ENCODE results near the gene MTMR10. TPM values are rescaled to one million over a fixed set of nuclear protein-coding genes. Genes with fewer than 3 reads are reported as not detected.

Gene MTMR10, protein sequence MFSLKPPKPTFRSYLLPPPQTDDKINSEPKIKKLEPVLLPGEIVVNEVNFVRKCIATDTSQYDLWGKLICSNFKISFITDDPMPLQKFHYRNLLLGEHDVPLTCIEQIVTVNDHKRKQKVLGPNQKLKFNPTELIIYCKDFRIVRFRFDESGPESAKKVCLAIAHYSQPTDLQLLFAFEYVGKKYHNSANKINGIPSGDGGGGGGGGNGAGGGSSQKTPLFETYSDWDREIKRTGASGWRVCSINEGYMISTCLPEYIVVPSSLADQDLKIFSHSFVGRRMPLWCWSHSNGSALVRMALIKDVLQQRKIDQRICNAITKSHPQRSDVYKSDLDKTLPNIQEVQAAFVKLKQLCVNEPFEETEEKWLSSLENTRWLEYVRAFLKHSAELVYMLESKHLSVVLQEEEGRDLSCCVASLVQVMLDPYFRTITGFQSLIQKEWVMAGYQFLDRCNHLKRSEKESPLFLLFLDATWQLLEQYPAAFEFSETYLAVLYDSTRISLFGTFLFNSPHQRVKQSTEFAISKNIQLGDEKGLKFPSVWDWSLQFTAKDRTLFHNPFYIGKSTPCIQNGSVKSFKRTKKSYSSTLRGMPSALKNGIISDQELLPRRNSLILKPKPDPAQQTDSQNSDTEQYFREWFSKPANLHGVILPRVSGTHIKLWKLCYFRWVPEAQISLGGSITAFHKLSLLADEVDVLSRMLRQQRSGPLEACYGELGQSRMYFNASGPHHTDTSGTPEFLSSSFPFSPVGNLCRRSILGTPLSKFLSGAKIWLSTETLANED
- 6.6 and 8.7 TPM in 2 replicates for total RNA-seq

DNA sequence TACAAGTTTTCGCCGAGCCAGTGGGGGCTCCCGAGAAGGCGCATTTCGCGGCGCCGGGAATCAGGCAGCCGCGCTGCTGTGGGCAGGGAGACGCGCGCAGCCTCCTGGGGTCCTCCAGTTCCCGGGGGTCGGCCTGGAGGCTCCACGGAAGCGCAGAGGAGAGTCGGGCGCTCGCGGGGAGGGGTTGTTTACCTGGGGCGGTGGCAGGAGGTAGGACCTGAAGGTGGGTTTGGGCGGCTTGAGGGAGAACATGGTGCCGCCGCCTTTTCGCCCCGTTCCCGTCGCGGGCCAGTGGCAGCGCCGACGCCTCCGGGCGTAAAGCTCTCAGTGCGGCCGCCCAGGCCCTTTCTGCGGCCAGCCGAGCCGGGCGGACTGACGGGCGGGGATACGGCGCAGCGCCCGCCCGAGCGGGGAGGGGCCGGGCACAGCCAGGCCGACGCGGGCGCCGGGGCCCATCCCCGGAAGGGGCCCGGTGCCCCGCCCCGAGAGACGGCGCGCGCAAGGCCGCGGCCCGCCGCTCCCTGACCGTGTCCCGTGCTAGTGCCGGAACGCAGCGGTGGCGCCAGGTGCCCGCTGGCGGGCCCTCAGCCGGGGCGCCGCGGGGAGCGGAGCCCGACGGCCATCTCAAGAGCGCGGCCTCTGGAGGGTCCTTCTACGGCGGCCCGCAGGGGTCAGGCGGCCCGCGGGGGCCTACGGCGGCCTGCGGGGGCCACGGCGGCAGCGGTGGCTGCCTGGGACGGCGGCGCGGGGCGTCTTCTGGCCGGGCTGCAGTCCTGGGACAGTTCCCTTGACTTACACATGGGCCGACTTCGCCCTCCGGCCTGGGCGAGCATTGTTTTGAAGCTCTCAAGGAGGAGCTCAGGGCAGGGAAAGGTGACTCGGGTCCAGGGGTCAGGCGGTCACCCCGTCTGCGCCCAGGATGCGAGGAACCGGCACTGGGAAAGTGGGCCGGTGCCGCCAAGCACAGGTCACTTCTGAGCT is at the start of gene MTMR10:
TSS of gene MTMR10 (minus strand) at position 374 of the 981 bp plus-strand sequence. CDS start at position 252, 122 bp downstream.
- FAIRE-seq (no peak), DNase-seq (ENCODE audit: low read depth) (peak; percentile 52)
- Histone ChIP-seq H3K4me3 (ENCODE audit: low read depth, low read length) (peak within 1 kb of the TSS; percentile 98), H3K36me3 (ENCODE audit: control insufficient read depth, insufficient read depth, low read length) (no peaks in the 10 kb centered on the region), H3K27me3 (ENCODE audit: control insufficient read depth, insufficient read depth, low read length) (no peaks in the 10 kb centered on the region)
- TF ChIP-seq, protein P1, sequence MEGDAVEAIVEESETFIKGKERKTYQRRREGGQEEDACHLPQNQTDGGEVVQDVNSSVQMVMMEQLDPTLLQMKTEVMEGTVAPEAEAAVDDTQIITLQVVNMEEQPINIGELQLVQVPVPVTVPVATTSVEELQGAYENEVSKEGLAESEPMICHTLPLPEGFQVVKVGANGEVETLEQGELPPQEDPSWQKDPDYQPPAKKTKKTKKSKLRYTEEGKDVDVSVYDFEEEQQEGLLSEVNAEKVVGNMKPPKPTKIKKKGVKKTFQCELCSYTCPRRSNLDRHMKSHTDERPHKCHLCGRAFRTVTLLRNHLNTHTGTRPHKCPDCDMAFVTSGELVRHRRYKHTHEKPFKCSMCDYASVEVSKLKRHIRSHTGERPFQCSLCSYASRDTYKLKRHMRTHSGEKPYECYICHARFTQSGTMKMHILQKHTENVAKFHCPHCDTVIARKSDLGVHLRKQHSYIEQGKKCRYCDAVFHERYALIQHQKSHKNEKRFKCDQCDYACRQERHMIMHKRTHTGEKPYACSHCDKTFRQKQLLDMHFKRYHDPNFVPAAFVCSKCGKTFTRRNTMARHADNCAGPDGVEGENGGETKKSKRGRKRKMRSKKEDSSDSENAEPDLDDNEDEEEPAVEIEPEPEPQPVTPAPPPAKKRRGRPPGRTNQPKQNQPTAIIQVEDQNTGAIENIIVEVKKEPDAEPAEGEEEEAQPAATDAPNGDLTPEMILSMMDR (IDR thresholded peaks at IDR 0.05; ENCODE audit: insufficient read depth, low read length, severe bottlenecking) = no peak

DNA sequence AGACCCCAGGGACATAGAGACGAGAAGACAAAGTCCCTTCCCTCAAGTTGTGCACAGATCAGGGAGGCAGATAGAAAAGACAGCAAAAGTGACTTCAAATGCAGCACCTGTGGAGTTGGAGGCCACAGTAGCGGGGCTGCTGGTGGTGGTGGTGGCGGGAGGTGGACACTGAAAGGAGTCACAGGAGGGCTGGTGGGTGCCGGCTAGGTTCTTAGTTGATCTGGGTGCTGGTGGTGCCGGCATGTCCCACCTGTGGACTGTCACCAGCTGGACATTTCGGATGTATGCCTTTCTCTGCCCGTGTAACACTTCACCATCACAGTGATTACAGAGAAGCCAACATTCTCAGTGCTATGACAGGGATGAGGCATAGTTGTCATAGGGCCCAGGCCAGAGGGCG is 49.2 kb upstream of the MTMR10 start:
- no peak for DNase-seq (ENCODE audit: low read depth)
- no peak overlapping the region for H3K4me3 ChIP-seq (ENCODE audit: low read depth, low read length)
- TF ChIP-seq, protein P1 (IDR thresholded peaks at IDR 0.05; ENCODE audit: insufficient read depth, low read length, severe bottlenecking) = no peak
- H3K27me3 ChIP-seq (ENCODE audit: control insufficient read depth, insufficient read depth, low read length) = no peaks in the 10 kb centered on the region
- no peaks in the 10 kb centered on the region for H3K36me3 ChIP-seq (ENCODE audit: control insufficient read depth, insufficient read depth, low read length)
- FAIRE-seq = no peak

DNA sequence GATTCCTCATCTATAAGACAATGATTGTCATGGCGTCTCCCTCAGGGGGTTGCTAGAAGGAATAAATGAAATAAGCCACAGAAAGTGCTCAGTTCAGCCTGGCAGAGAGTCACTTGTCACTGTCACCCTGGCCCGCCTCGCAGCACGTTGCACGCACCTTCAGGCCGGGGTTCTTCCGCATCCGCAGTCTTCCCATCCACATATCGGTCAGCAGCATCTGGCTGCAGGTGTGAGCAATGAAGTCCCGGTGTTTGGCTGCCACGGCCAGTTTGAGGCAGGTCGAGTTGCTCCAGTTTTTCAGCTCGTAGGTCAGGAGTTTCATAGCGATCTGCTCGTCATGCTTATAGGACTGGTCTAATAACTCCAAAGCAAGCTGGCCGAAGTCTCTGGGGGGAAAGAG is 48.5 kb upstream of the MTMR10 start:
- peak; percentile 62 for FAIRE-seq

DNA sequence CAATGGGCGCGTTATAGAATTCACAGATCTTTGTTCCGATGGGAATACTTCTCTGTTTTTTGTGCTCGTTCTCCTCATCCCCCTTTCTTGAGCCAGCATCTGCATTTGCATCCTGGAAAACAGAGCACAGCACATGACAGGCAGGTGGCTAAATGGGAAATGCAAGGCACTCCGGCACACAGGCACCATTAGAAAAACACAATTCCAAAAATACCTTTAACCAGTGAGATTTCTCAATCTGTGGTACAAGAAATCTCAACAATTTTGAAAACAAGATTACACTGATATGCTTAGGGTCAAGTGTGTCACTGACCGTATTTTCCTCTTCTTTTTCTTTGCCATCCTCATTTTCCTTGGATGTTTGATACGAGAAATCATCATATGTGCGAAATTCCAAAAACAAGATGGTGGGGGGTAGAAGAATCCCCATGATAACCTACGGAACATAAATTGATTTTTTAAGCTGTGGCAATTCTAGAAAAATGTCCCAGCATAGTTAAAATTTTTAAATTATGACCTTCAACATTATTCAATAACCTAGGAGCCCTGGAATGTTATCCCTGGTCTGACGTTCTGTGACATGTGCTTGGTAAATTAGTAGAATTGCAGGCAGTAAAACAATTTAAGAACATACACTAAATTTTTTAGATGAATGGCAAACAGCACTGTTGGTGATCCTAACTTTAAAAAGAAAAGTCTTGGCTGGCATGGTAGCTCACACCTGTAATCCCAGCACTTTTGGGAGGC is 46.5 kb upstream of the MTMR10 start:
- no peaks in the 10 kb centered on the region for H3K27me3 ChIP-seq (ENCODE audit: control insufficient read depth, insufficient read depth, low read length)
- H3K36me3 ChIP-seq (ENCODE audit: control insufficient read depth, insufficient read depth, low read length) = no peaks in the 10 kb centered on the region
- DNase-seq (ENCODE audit: low read depth) (no peak), FAIRE-seq (no peak)
- no peak overlapping the region for H3K4me3 ChIP-seq (ENCODE audit: low read depth, low read length)
- TF ChIP-seq, protein P1 (IDR thresholded peaks at IDR 0.05; ENCODE audit: insufficient read depth, low read length, severe bottlenecking) = no peak

More for the DNA sequence above, 48.5 kb upstream of the MTMR10 start:
- no peak for DNase-seq (ENCODE audit: low read depth)
- TF ChIP-seq, protein P1 (IDR thresholded peaks at IDR 0.05; ENCODE audit: insufficient read depth, low read length, severe bottlenecking) = no peak
- Histone ChIP-seq H3K4me3 (ENCODE audit: low read depth, low read length) (no peak overlapping the region), H3K27me3 (ENCODE audit: control insufficient read depth, insufficient read depth, low read length) (no peaks in the 10 kb centered on the region), H3K36me3 (ENCODE audit: control insufficient read depth, insufficient read depth, low read length) (no peaks in the 10 kb centered on the region)

DNA sequence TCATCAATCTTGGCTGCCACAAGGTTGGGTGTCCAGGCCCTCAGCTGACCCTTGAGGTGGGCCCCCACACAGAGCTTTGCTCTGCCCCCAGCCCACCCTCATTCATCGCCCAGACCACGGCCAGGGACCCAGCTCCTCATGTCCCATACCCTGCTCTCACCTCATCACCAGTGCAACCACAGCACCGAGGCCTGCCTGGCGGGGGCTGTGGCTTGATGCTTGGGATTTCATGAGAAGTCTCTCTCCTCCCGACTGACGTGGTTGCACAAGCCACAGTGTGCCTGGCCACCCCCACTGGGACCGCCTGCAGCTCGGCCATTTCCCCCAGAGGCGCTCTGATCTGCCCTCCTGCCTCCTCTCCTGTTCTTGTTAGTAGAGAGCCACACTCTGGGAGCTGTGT is 45.4 kb upstream of the MTMR10 start:
- H3K27me3 ChIP-seq (ENCODE audit: control insufficient read depth, insufficient read depth, low read length) = no peaks in the 10 kb centered on the region
- FAIRE-seq (no peak), DNase-seq (ENCODE audit: low read depth) (no peak)
- H3K4me3 ChIP-seq (ENCODE audit: low read depth, low read length) = no peak overlapping the region
- TF ChIP-seq, protein P1 (IDR thresholded peaks at IDR 0.05; ENCODE audit: insufficient read depth, low read length, severe bottlenecking) = no peak
- no peaks in the 10 kb centered on the region for H3K36me3 ChIP-seq (ENCODE audit: control insufficient read depth, insufficient read depth, low read length)

Measured in bronchial epithelial cell (primary cell).